Measurements from ENCODE around the gene AURKAIP1.
"Not testable (repeated sequence)": the region's sequence is repeated elsewhere in the genome, so short reads cannot be mapped to it uniquely, and the experiment has no call there.

Gene AURKAIP1

GRCh38 chr1:1381294-1381693 lies 6.3 kb upstream of the AURKAIP1 start:
- no peak overlapping the region for H3K4me3 ChIP-seq (ENCODE audit: low read length)
- no peak for TF ChIP-seq ZNF274 (IDR thresholded peaks at IDR 0.05; ENCODE audit: low read depth, low read length)

GRCh38 chr1:1380860-1381259 lies 5.9 kb upstream of the AURKAIP1 start:
- no peak overlapping the region for H3K4me3 ChIP-seq (ENCODE audit: low read length)
- TF ChIP-seq ZNF274 (IDR thresholded peaks at IDR 0.05; ENCODE audit: low read depth, low read length), result no peak

- no peak overlapping the region for H3K4me3 ChIP-seq (ENCODE audit: low read length)
- no peak for TF ChIP-seq ZNF274 (IDR thresholded peaks at IDR 0.05; ENCODE audit: low read depth, low read length)
Observed at GRCh38 chr1:1377540-1378205, 2.7 kb upstream of the AURKAIP1 start.

- no peak for TF ChIP-seq ZNF274 (IDR thresholded peaks at IDR 0.05; ENCODE audit: low read depth, low read length)
Observed at GRCh38 chr1:1376551-1377226, 1.7 kb upstream of the AURKAIP1 start.

GRCh38 chr1:1374589-1374928 lies 448 bp downstream of the AURKAIP1 start:
- TF ChIP-seq ZNF274 (IDR thresholded peaks at IDR 0.05; ENCODE audit: low read depth, low read length), result no peak
- H3K4me3 ChIP-seq (ENCODE audit: low read length), result peak overlapping the region; percentile 95

More at GRCh38 chr1:1376551-1377226, 1.7 kb upstream of the AURKAIP1 start:
- no peak overlapping the region; the same call in 1 of the 2 replicates for H3K4me3 ChIP-seq (ENCODE audit: low read length)

GRCh38 chr1:1373815-1374588 lies 1.0 kb downstream of the AURKAIP1 start:
- TF ChIP-seq ZNF274 (IDR thresholded peaks at IDR 0.05; ENCODE audit: low read depth, low read length), result no peak

GRCh38 chr1:1373051-1373814 lies 1.8 kb downstream of the AURKAIP1 start:
- TF ChIP-seq ZNF274 (IDR thresholded peaks at IDR 0.05; ENCODE audit: low read depth, low read length), result no peak
- no peak overlapping the region; the same call in 1 of the 2 replicates for H3K4me3 ChIP-seq (ENCODE audit: low read length)

More at GRCh38 chr1:1373815-1374588, 1.0 kb downstream of the AURKAIP1 start:
- H3K4me3 ChIP-seq (ENCODE audit: low read length), result peak overlapping the region; percentile 95

GRCh38 chr1:1371746-1372711 lies 3.0 kb downstream of the AURKAIP1 start:
- H3K4me3 ChIP-seq (ENCODE audit: low read length), result no peak overlapping the region
- no peak for TF ChIP-seq ZNF274 (IDR thresholded peaks at IDR 0.05; ENCODE audit: low read depth, low read length)

GRCh38 chr1:1371364-1371745 lies 3.7 kb downstream of the AURKAIP1 start:
- H3K4me3 ChIP-seq (ENCODE audit: low read length), result no peak overlapping the region
- no peak for TF ChIP-seq ZNF274 (IDR thresholded peaks at IDR 0.05; ENCODE audit: low read depth, low read length)

- no peak for TF ChIP-seq ZNF274 (IDR thresholded peaks at IDR 0.05; ENCODE audit: low read depth, low read length)
- H3K4me3 ChIP-seq (ENCODE audit: low read length), result no peak overlapping the region
Observed at GRCh38 chr1:1370771-1371300, 4.2 kb downstream of the AURKAIP1 start.

GRCh38 chr1:1370094-1370493 lies 4.9 kb downstream of the AURKAIP1 start:
- H3K4me3 ChIP-seq (ENCODE audit: low read length), result not testable (repeated sequence)

- no peak overlapping the region for H3K4me3 ChIP-seq (ENCODE audit: low read length)
- no peak for TF ChIP-seq ZNF274 (IDR thresholded peaks at IDR 0.05; ENCODE audit: low read depth, low read length)
Observed at GRCh38 chr1:1367315-1367714, 7.7 kb downstream of the AURKAIP1 start.

GRCh38 chr1:1366699-1367066 lies 8.3 kb downstream of the AURKAIP1 start:
- no peak for TF ChIP-seq ZNF274 (IDR thresholded peaks at IDR 0.05; ENCODE audit: low read depth, low read length)
- H3K4me3 ChIP-seq (ENCODE audit: low read length), result no peak overlapping the region

Data from GM08714 (cell line).